Panc1 (cell line): Measurements from ENCODE around the gene SP100.

Experiments used
- POLR2AphosphoS5 ChIP-seq: IDR thresholded peaks from 2 replicates; pipeline ENCODE4 v1.6.1; 2012; ENCODE audit warnings: mild to moderate bottlenecking, low read depth, low read length, moderate library complexity
- SIN3A ChIP-seq: IDR thresholded peaks from 2 replicates; pipeline ENCODE4 v1.6.1; 2012; ENCODE audit warnings: low read depth, mild to moderate bottlenecking, low read length, moderate library complexity, borderline replicate concordance; ENCODE audit not compliant: insufficient read depth
- TF ChIP-seq, protein P1 (sequence below): fragments of 450-650 bp; IDR thresholded peaks from 2 replicates; pipeline ENCODE4 v1.5.1; 2017; ENCODE audit warnings: mild to moderate bottlenecking
- TF ChIP-seq, protein P2 (sequence below), 2 experiments: IDR thresholded peaks; 2 replicates each; pipeline ENCODE4 v1.6.1; 2011 to 2012; ENCODE audit warnings: low read depth in 2 of 2, control low read depth in 1 of 2, low read length in 1 of 2, mild to moderate bottlenecking in 1 of 2, moderate library complexity in 1 of 2; ENCODE audit not compliant: insufficient read depth in 1 of 2

GRCh38 chr2:230498506-230499107, 82.6 kb downstream of the SP100 start:
- TF ChIP-seq, protein P1, sequence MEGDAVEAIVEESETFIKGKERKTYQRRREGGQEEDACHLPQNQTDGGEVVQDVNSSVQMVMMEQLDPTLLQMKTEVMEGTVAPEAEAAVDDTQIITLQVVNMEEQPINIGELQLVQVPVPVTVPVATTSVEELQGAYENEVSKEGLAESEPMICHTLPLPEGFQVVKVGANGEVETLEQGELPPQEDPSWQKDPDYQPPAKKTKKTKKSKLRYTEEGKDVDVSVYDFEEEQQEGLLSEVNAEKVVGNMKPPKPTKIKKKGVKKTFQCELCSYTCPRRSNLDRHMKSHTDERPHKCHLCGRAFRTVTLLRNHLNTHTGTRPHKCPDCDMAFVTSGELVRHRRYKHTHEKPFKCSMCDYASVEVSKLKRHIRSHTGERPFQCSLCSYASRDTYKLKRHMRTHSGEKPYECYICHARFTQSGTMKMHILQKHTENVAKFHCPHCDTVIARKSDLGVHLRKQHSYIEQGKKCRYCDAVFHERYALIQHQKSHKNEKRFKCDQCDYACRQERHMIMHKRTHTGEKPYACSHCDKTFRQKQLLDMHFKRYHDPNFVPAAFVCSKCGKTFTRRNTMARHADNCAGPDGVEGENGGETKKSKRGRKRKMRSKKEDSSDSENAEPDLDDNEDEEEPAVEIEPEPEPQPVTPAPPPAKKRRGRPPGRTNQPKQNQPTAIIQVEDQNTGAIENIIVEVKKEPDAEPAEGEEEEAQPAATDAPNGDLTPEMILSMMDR: no peak
- TF ChIP-seq, protein P2, sequence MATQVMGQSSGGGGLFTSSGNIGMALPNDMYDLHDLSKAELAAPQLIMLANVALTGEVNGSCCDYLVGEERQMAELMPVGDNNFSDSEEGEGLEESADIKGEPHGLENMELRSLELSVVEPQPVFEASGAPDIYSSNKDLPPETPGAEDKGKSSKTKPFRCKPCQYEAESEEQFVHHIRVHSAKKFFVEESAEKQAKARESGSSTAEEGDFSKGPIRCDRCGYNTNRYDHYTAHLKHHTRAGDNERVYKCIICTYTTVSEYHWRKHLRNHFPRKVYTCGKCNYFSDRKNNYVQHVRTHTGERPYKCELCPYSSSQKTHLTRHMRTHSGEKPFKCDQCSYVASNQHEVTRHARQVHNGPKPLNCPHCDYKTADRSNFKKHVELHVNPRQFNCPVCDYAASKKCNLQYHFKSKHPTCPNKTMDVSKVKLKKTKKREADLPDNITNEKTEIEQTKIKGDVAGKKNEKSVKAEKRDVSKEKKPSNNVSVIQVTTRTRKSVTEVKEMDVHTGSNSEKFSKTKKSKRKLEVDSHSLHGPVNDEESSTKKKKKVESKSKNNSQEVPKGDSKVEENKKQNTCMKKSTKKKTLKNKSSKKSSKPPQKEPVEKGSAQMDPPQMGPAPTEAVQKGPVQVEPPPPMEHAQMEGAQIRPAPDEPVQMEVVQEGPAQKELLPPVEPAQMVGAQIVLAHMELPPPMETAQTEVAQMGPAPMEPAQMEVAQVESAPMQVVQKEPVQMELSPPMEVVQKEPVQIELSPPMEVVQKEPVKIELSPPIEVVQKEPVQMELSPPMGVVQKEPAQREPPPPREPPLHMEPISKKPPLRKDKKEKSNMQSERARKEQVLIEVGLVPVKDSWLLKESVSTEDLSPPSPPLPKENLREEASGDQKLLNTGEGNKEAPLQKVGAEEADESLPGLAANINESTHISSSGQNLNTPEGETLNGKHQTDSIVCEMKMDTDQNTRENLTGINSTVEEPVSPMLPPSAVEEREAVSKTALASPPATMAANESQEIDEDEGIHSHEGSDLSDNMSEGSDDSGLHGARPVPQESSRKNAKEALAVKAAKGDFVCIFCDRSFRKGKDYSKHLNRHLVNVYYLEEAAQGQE (IDR thresholded peaks at IDR 0.05; ENCODE audit: insufficient read depth in 1 of 2, low read depth in 2 of 2, low read length in 1 of 2): no peak
- TF ChIP-seq POLR2AphosphoS5: no peak
- TF ChIP-seq SIN3A: no peak
